GM12891 (cell line): ENCODE measurements around the gene ZKSCAN5.

Experiments used
- POLR2A ChIP-seq: IDR thresholded peaks from 2 replicates; pipeline ENCODE4 v1.6.1; 2011; ENCODE audit warnings: low read depth, low read length, control low read depth
- POLR2AphosphoS5 ChIP-seq: IDR thresholded peaks from 2 replicates; pipeline ENCODE4 v1.6.1; 2011; ENCODE audit warnings: low read depth, low read length, control low read depth
- TAF1 ChIP-seq: IDR thresholded peaks from 2 replicates; pipeline ENCODE4 v1.6.1; 2011; ENCODE audit warnings: low read depth, low read length, control low read depth

- TF ChIP-seq POLR2AphosphoS5 (peak; percentile 97), POLR2A (peak; percentile 97), TAF1 (peak; percentile 87)
These were observed 47.5 kb downstream of the ZKSCAN5 start, which contains the start of gene FAM200A for GRCh38 chr7:99551767-99552463.
